Lung (tissue), 12 donors: ENCODE results near the gene AGPAT3. TPM values are rescaled to one million over a fixed set of nuclear protein-coding genes. Genes with fewer than 3 reads are reported as not detected.
A peak's percentile ranks its signal among the peaks of the same experiment; 100 is the strongest.

Experiments used
- ATAC-seq: fragments of 200-7000 bp; cut with Tn5 transposase; one replicate; pipeline ENCODE4 v1.9.1; 2020; ENCODE audit warnings: moderate number of reproducible peaks; ENCODE audit not compliant: insufficient read depth, low FRiP score
- DNase-seq, 3 donors: peaks; one replicate each; pipeline ENCODE4 v3.0.0-alpha.2; 2013 to 2017
- H3K27ac ChIP-seq, 2 donors: one replicate each; pipeline ENCODE4 v1.5.1; 2013; ENCODE audit warnings: mild to moderate bottlenecking in 2 of 2, moderate library complexity in 2 of 2, control low read depth in 1 of 2, inconsistent platforms in 1 of 2, low read depth in 1 of 2, low read length in 1 of 2
- H3K27me3 ChIP-seq, 3 donors: one replicate each; pipeline ENCODE4 v1.5.1; 2013; ENCODE audit warnings: low read length in 2 of 3; ENCODE audit not compliant: control insufficient read depth in 3 of 3, insufficient read depth in 3 of 3
- H3K36me3 ChIP-seq, 4 donors: one replicate each; pipeline ENCODE4 v1.5.1; 2013; ENCODE audit warnings: low read length in 4 of 4, mild to moderate bottlenecking in 1 of 4, moderate library complexity in 1 of 4; ENCODE audit not compliant: control insufficient read depth in 4 of 4, insufficient read depth in 4 of 4
- H3K4me1 ChIP-seq, 5 donors: one replicate each; pipeline ENCODE4 v1.5.1; 2013; ENCODE audit warnings: low read length in 5 of 5, mild to moderate bottlenecking in 2 of 5, moderate library complexity in 1 of 5; ENCODE audit not compliant: control insufficient read depth in 5 of 5, insufficient read depth in 5 of 5
- H3K4me3 ChIP-seq: one replicate; pipeline ENCODE4 v1.5.1; 2013; ENCODE audit warnings: mild to moderate bottlenecking, control low read depth, moderate library complexity
- H3K9ac ChIP-seq, 2 donors: one replicate each; pipeline ENCODE4 v1.5.1; 2013; ENCODE audit warnings: low read length in 2 of 2, control low read depth in 1 of 2; ENCODE audit not compliant: insufficient read depth in 1 of 2
- H3K9me3 ChIP-seq, 4 donors: one replicate each; pipeline ENCODE4 v1.5.1; 2013; ENCODE audit warnings: low read length in 3 of 4, mild to moderate bottlenecking in 1 of 4, moderate library complexity in 1 of 4; ENCODE audit not compliant: control insufficient read depth in 4 of 4, insufficient read depth in 3 of 4
- WGBS, 2 donors: extraction: QIAGEN DNeasy Blood & Tissue Kit; methylation state at CpG; one replicate each; pipeline ENCODE4 v1.1.7; 2013; 5-methylcytosine and 5-hydroxymethylcytosine counted together
- polyA plus RNA-seq, 2 donors: library from polyadenylated mRNA; stranded (reverse); fragments of 200-250 nt; gene quantifications; one replicate each; pipeline ENCODE4 v1.2.1, GENCODE V29; 2013
- total RNA-seq, 2 donors: library from RNA; depleted of rRNA in 1 of 2; stranded (reverse); fragments of >200 nt in 1 of 2; gene quantifications; one replicate each; pipeline ENCODE4 v1.2.1, GENCODE V29; 2014 to 2021
- TF ChIP-seq, protein P1 (sequence below): IDR thresholded peaks from 2 replicates; pipeline ENCODE4 v1.5.1; 2012; ENCODE audit warnings: mild to moderate bottlenecking; ENCODE audit errors: control extremely low read depth, extremely low read depth
- donor health status: control.
- donor health status: control.
- donor health status: Bipolar disorder and iron deficiency.
- donor health status: healthy.
- donor health status: DM: yes; HTN: yes; CAD: no.

Gene AGPAT3
- total and polyA plus RNA-seq, 4 donors = 29.4 to 120 (median 43.9) TPM

DNA sequence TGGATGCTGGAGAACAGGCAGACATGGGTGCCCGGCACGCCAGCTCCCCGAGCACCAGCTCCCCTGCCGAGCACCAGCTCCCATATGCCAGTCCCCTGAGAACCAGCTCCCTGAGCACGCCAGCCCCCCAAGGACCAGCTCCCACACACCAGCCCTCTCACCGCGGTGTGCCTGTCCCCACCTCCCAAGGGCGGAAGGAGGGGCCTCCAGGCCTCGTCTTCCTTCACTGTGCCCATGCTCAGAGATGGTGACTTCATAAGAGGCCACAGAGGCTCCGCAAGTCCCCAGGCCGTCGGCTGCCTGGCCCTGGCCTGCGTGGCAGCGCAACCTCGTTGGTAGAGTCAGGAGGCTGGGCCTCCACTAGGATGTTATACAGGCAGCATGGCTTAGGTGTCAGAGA is 69.1 kb downstream of the AGPAT3 start:
- peaks cover 0 to 20% (median 8%) of the 10 kb centered on the region in 5 donors for H3K4me1 ChIP-seq
- peaks cover 0 to 13% (median 1%) of the 10 kb centered on the region in 4 donors for H3K36me3 ChIP-seq
- DNase-seq = no peak
- no peak for ATAC-seq
- H3K9ac ChIP-seq = no peak overlapping the region
- H3K27ac ChIP-seq = no peak overlapping the region
- TF ChIP-seq, protein P1, sequence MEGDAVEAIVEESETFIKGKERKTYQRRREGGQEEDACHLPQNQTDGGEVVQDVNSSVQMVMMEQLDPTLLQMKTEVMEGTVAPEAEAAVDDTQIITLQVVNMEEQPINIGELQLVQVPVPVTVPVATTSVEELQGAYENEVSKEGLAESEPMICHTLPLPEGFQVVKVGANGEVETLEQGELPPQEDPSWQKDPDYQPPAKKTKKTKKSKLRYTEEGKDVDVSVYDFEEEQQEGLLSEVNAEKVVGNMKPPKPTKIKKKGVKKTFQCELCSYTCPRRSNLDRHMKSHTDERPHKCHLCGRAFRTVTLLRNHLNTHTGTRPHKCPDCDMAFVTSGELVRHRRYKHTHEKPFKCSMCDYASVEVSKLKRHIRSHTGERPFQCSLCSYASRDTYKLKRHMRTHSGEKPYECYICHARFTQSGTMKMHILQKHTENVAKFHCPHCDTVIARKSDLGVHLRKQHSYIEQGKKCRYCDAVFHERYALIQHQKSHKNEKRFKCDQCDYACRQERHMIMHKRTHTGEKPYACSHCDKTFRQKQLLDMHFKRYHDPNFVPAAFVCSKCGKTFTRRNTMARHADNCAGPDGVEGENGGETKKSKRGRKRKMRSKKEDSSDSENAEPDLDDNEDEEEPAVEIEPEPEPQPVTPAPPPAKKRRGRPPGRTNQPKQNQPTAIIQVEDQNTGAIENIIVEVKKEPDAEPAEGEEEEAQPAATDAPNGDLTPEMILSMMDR = no peak
- no peaks in the 10 kb centered on the region for H3K27me3 ChIP-seq
- 94 to 95% methylated on average over 15 of the region's 15 CpGs for WGBS, 2 donors
- no peak overlapping the region for H3K4me3 ChIP-seq
- H3K9me3 ChIP-seq = no peaks in the 10 kb centered on the region

DNA sequence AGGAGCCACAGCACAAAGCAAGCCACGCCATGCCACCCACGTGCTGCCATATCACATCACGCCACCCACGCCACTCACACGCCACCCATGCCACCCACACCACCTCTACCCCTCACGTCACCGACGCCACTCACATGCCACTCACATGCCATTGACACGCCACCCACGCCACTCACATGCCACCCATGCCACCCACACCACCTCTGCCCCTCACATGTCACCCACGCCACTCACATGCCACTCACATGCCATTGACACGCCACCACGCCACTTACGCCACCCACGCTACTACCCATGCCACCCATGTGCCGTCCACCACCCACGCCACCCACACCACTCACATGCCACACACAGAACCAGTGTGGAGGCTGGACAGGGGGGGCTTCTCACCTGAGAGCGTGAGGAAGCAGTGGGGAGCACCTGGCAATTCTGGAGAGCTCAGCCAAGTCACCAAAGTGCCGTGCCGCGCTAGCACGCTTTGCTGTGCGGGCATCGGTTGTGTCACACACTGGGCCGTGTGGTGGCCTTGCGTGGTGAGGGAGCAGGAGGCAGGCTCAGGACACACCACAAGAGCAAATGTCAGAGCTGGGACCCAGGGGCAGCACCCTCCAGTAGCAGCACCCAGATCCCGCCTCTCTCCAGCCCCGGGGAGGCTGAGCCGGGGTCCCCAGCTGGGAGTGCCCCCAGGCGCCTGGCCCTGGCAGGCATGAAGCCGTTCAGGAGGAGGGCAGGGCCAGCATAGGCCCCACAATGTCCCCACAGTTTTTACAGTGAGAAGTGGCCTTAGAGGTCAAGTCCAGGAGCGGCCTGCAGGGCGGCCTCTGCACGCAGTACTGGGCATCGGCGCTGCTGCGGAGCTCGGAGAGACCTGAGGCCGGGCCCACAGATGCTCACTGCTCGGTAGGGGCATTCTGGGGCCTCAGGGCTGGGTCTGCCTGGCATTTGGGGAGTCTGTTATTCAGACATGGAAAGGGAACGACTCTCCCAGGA is 70.0 kb downstream of the AGPAT3 start:
- no peak overlapping the region for H3K27ac ChIP-seq
- ATAC-seq (no peak), DNase-seq (no peak)
- H3K4me1 ChIP-seq = peaks cover 0 to 17% (median 8%) of the 10 kb centered on the region in 5 donors
- no peaks in the 10 kb centered on the region for H3K9me3 ChIP-seq
- peaks cover 0 to 10% (median 1%) of the 10 kb centered on the region in 4 donors for H3K36me3 ChIP-seq
- no peak overlapping the region for H3K4me3 ChIP-seq
- H3K27me3 ChIP-seq = no peaks in the 10 kb centered on the region
- WGBS, 2 donors = 93% methylated on average over 38 to 41 of the region's 41 CpGs
- H3K9ac ChIP-seq = no peak overlapping the region
- TF ChIP-seq, protein P1 = no peak

DNA sequence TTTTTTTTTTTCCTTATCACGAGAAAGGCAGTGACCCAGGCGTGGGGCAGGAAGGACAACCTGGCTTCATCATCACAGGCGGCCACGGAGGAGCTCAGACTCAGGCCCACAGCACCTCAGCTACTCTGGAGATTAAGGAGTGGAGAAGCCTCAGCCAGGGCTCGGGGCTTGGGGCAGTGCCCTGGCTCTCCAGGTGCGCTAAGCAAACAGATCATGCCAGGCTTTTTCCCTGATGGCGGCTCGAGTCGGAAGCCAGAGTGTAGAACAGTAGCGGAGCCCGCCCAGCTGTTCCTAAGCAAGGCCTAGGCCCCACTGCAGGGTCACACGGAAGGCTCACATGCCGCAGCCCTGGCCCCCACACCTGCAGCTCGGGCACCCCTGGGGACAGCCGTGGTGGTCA is 70.7 kb downstream of the AGPAT3 start:
- peaks cover 0 to 8% (median 1%) of the 10 kb centered on the region in 4 donors for H3K36me3 ChIP-seq
- DNase-seq (no peak), ATAC-seq (no peak)
- H3K4me1 ChIP-seq = peaks cover 0 to 17% (median 8%) of the 10 kb centered on the region in 5 donors
- H3K27me3 ChIP-seq = no peaks in the 10 kb centered on the region
- H3K4me3 ChIP-seq = no peak overlapping the region
- TF ChIP-seq, protein P1 = no peak
- H3K27ac ChIP-seq = peak overlapping the region in 1 of 2 donors; percentile 35
- H3K9me3 ChIP-seq = no peaks in the 10 kb centered on the region
- 69 to 81% methylated on average over 15 of the region's 15 CpGs for WGBS, 2 donors
- H3K9ac ChIP-seq = no peak overlapping the region
